ENCODE measurements around the gene GUCD1.

Gene GUCD1

DNA sequence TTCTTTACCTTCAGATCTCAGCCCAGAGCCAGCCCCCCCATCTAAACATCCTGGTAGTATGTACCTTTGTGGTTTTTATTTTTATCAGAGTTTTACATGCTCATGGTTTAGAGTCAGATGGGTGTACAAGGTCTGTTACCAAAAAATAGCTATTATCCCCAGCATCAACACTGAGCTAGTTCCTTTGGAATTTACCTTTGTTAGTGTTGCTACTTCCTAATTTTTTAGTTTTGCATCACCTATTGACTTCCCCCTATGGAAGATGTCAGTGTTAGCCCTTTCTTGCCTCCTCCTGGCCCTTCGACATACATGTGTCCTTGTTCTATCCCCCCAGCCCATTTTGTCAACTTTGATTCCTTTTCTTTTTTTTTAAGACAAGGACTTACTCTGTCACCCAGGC is 52.4 kb downstream of the GUCD1 start:
- in situ Hi-C loops (cut with MboI; ENCODE audit: low sequenced_read_pairs, unreplicated experiment) = loop anchor here (5.0 kb wide), 1 partner anchor 75 kb away; the partner anchor contains the start of gene ADORA2A
- DNase-seq (ENCODE audit: low spot score) = no peak
- TF ChIP-seq, protein P1, sequence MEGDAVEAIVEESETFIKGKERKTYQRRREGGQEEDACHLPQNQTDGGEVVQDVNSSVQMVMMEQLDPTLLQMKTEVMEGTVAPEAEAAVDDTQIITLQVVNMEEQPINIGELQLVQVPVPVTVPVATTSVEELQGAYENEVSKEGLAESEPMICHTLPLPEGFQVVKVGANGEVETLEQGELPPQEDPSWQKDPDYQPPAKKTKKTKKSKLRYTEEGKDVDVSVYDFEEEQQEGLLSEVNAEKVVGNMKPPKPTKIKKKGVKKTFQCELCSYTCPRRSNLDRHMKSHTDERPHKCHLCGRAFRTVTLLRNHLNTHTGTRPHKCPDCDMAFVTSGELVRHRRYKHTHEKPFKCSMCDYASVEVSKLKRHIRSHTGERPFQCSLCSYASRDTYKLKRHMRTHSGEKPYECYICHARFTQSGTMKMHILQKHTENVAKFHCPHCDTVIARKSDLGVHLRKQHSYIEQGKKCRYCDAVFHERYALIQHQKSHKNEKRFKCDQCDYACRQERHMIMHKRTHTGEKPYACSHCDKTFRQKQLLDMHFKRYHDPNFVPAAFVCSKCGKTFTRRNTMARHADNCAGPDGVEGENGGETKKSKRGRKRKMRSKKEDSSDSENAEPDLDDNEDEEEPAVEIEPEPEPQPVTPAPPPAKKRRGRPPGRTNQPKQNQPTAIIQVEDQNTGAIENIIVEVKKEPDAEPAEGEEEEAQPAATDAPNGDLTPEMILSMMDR (IDR thresholded peaks at IDR 0.05; ENCODE audit: borderline replicate concordance, control extremely low read depth, extremely low read depth, insufficient read depth, missing control alignments) = no peak

DNA sequence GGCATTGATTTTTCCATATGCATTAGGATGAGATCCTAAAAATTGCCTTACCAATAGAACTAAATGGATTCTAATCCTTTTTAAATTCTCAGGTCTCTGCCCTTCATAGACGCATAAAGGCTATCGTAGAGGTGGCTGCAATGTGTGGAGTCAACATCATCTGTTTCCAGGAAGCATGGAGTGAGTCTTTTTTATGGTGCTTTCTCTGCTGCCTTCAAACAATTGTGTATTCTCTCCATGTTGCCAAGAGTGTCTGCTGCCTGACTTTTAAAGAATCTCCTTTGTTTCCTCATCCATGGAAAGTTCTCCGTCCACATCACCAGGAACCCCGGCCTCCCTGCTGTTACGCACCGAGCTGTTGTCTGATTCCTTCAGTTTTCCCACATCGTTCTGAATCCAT is 52.9 kb downstream of the GUCD1 start:
- in situ Hi-C loops (cut with MboI; ENCODE audit: low sequenced_read_pairs, unreplicated experiment) = loop anchor here (5.0 kb wide), 1 partner anchor 75 kb away; the partner anchor contains the start of gene ADORA2A
- no peak for DNase-seq (ENCODE audit: low spot score)
- TF ChIP-seq, protein P1 (IDR thresholded peaks at IDR 0.05; ENCODE audit: borderline replicate concordance, control extremely low read depth, extremely low read depth, insufficient read depth, missing control alignments) = no peak

DNA sequence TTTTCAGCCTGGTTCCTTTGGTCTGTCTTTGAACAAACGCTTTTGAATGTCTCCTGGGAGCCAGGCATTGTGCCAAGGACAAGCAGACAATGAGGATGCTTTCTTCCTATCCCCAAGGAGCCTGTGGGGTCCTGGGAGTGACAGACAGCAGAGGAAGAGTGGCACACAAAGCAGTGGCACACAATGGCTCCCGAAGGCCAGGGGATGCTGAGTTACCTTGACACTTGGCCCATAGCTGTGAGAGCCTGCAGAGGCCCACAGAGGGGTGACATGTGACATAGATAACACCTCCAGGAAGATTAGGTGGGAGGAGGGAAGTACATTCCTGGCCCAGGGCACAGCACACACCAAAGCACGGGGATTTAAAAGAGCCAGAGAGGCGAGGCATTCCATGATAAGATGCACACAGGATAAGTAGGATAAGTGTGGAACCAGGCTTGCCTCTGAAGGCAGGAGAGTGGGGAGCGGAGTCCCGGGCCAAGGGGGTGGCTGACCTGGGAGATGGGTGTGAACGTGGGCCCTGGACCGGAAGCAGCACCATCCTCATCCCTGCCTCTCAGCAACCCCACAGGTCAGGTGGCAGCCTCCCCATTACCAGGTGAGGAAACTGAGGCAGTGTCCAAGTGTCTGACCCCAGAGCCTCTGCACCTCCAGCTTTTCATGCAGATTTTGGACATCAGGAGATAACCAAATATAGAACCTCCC is 53.5 kb downstream of the GUCD1 start:
- TF ChIP-seq, protein P1 (IDR thresholded peaks at IDR 0.05; ENCODE audit: borderline replicate concordance, control extremely low read depth, extremely low read depth, insufficient read depth, missing control alignments) = no peak
- in situ Hi-C loops (cut with MboI; ENCODE audit: low sequenced_read_pairs, unreplicated experiment) = loop anchor here (5.0 kb wide), 1 partner anchor 74 kb away; the partner anchor contains the start of gene ADORA2A
- DNase-seq (ENCODE audit: low spot score) = no peak

DNA sequence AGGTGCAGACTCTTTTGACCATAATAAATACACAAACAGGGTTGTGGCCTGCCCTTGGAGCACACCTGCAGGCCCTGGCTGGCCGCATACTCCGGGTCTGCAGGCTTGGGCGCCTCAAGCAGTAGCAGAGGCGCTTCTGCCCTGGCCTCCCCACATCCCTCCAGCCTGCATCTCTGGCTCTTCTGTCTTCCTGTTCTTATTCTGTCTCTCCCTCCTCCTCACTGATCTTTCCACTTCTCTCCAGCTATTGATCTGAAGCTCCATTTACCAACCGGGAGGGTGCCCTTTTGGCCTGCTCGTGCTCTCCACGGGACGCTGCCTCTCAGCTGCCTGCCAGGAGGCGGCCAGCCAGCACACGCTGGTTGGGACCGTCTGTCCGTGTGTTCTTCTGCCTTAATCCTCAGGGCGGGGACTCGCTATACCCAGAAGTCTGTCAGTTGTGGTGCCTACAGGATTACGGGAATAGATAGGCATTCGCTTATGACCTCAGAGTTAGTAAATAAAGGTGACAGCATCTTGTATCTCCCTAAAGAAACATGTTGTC is 54.6 kb downstream of the GUCD1 start:
- TF ChIP-seq, protein P1 (IDR thresholded peaks at IDR 0.05; ENCODE audit: borderline replicate concordance, control extremely low read depth, extremely low read depth, insufficient read depth, missing control alignments) = no peak
- in situ Hi-C loops (cut with MboI; ENCODE audit: low sequenced_read_pairs, unreplicated experiment) = loop anchor here (5.0 kb wide), 1 partner anchor 73 kb away; the partner anchor contains the start of gene ADORA2A
- DNase-seq (ENCODE audit: low spot score) = no peak

DNA sequence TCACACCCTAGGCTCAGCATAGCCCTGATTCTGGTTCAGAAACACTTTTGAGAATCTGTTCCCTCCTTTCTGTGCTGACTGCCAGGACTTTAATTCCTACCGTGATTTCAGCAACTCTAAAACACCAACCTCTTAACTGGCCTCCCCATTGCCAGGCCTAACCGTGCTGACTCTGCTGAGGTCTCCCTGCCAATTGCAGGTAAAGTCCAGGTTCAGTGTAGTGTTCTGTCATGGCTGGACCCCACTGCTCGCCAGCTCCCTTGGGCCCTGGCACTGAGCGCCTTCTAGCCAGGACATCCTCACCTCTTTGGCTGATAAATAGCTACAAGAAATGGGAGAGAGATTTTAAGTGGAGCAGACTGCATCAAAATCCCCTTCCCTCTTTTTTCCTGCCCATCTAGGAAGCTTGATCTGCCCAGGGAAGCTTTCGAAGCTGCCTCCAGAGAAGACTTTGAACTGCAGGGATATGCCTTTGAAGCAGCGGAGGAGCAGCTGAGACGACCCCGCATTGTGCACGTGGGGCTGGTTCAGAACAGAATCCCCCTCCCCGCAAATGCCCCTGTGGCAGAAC is 55.1 kb downstream of the GUCD1 start:
- TF ChIP-seq, protein P1 (IDR thresholded peaks at IDR 0.05; ENCODE audit: borderline replicate concordance, control extremely low read depth, extremely low read depth, insufficient read depth, missing control alignments) = no peak
- no peak for DNase-seq (ENCODE audit: low spot score)
- in situ Hi-C loops (cut with MboI; ENCODE audit: low sequenced_read_pairs, unreplicated experiment) = loop anchor here (5.0 kb wide), 1 partner anchor 72 kb away; the partner anchor contains the start of gene ADORA2A

DNA sequence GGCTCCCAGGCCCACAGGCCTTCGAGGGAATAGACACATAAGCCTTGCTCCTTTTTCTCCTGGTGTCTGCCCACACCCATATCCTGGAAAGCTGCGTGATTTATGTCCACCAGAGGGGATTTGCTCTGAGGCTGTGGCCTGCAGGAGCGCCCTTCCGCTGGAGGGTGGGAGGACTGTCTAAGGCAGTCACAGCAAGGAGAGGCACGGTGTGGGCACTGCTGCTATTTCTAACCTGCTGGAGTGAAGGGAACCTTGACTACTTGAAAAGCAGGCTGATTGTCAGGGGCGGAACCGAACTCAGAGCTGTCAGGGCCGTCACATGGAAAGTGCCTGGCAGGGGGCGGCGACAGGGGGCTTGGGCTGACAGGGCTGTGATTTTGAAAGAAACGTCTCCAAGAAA is 56.1 kb downstream of the GUCD1 start:
- no peak for DNase-seq (ENCODE audit: low spot score)
- in situ Hi-C loops (cut with MboI; ENCODE audit: low sequenced_read_pairs, unreplicated experiment) = no loop called here
- TF ChIP-seq, protein P1 (IDR thresholded peaks at IDR 0.05; ENCODE audit: borderline replicate concordance, control extremely low read depth, extremely low read depth, insufficient read depth, missing control alignments) = no peak

Measured in GM13976 (cell line).